ENCODE results near the gene EGFL6. TPM values are rescaled to one million over a fixed set of nuclear protein-coding genes. Genes with fewer than 3 reads are reported as not detected.

The EGFL6 gene
- 0.19 and 0.25 TPM in 2 replicates for polyA plus RNA-seq (2012; rRNA removed)
- polyA plus RNA-seq (2012; cell fraction: cytosol; rRNA removed): 0.28 and 0.33 TPM in 2 replicates
- polyA plus RNA-seq (2012; cell fraction: nucleus; rRNA removed): 0.07 and 0.08 TPM in 2 replicates

- H4K20me1 ChIP-seq (ENCODE audit: insufficient read depth): no peaks in the 10 kb centered on the region
- peak; percentile 28 for DNase-seq
- H3K9me3 ChIP-seq: no peaks in the 10 kb centered on the region
- no peaks in the 10 kb centered on the region for H3F3A ChIP-seq (replicated peaks; ENCODE audit: insufficient read depth)
- H3K27ac ChIP-seq (ENCODE audit: low read depth in 2 of 2, low read length in 1 of 2): no peak within 1 kb of the TSS
- H2AFZ ChIP-seq (ENCODE audit: low read depth): no peak within 1 kb of the TSS
- no peaks in the 10 kb centered on the region for H3K9me2 ChIP-seq
- H3K36me3 ChIP-seq (replicated peaks in 1 of 2; ENCODE audit: control insufficient read depth in 1 of 2, insufficient read depth in 2 of 2, low read length in 1 of 2): no peaks in the 10 kb centered on the region
- no peak within 1 kb of the TSS for H3K9ac ChIP-seq
- CTCF ChIA-PET: no interaction called here
- no peak within 1 kb of the TSS for H3K4me2 ChIP-seq
- POLR2A ChIA-PET: no interaction called here
- no peaks in the 10 kb centered on the region; a peak in 1 of 4 replicates for H3K4me1 ChIP-seq (ENCODE audit: control insufficient read depth in 1 of 2, insufficient read depth in 2 of 2, low read depth in 1 of 2, low read length in 1 of 2)
- TF ChIP-seq PBX3 (IDR thresholded peaks at IDR 0.05) (no peak), USF1 (IDR thresholded peaks at IDR 0.05; ENCODE audit: borderline replicate concordance, low read depth) (no peak), REST (IDR thresholded peaks at IDR 0.05; ENCODE audit: low read depth, low read length) (no peak)
- 12% methylated on average over 28 of the region's 57 CpGs for WGBS (ENCODE audit: low lambda C conversion rate)
- no peaks in the 10 kb centered on the region for H3K79me2 ChIP-seq (ENCODE audit: insufficient read depth)
- peaks cover 40% of the 10 kb centered on the region for H3K27me3 ChIP-seq (ENCODE audit: insufficient read depth)
- no peak within 1 kb of the TSS; a peak in 1 of 4 replicates for H3K4me3 ChIP-seq (ENCODE audit: low read depth in 2 of 2, low read length in 1 of 2)
Measured at GRCh38 chrX:13569479-13570260, at the start of gene EGFL6. Gene EGFL6, plus strand, starts transcription at chrX:13569601. Its CDS starts 261 bp downstream, at chrX:13569862.

- WGBS (ENCODE audit: low lambda C conversion rate): 34% methylated on average over 2 of the region's 2 CpGs
- Histone ChIP-seq H3K4me3 (ENCODE audit: low read depth in 2 of 2, low read length in 1 of 2) (no peak overlapping the region), H3K27ac (ENCODE audit: low read depth in 2 of 2, low read length in 1 of 2) (no peak overlapping the region), H3F3A (replicated peaks; ENCODE audit: insufficient read depth) (no peaks in the 10 kb centered on the region), H3K4me1 (ENCODE audit: control insufficient read depth in 1 of 2, insufficient read depth in 2 of 2, low read depth in 1 of 2, low read length in 1 of 2) (no peaks in the 10 kb centered on the region), H3K27me3 (ENCODE audit: insufficient read depth) (no peaks in the 10 kb centered on the region; the same call in 1 of the 2 replicates), H3K4me2 (no peak overlapping the region), H2AFZ (ENCODE audit: low read depth) (no peak overlapping the region), H3K9me3 (no peaks in the 10 kb centered on the region), H3K9ac (no peak overlapping the region), H4K20me1 (ENCODE audit: insufficient read depth) (no peaks in the 10 kb centered on the region), H3K36me3 (replicated peaks in 1 of 2; ENCODE audit: control insufficient read depth in 1 of 2, insufficient read depth in 2 of 2, low read length in 1 of 2) (no peaks in the 10 kb centered on the region), H3K79me2 (ENCODE audit: insufficient read depth) (no peaks in the 10 kb centered on the region), H3K9me2 (no peaks in the 10 kb centered on the region)
- no peak for DNase-seq
- POLR2A ChIA-PET: no interaction called here
- CTCF ChIA-PET: no interaction called here
- TF ChIP-seq MAX (IDR thresholded peaks at IDR 0.05; ENCODE audit: low read depth) (no peak), JUND (IDR thresholded peaks at IDR 0.05) (no peak), NFIC (IDR thresholded peaks at IDR 0.05; ENCODE audit: borderline replicate concordance) (no peak), POLR2AphosphoS5 (IDR thresholded peaks at IDR 0.05; ENCODE audit: low read depth, low read length) (no peak), RFX5 (IDR thresholded peaks at IDR 0.05; ENCODE audit: low read length) (no peak), RXRA (IDR thresholded peaks at IDR 0.05; ENCODE audit: borderline replicate concordance, low read depth) (no peak), USF1 (IDR thresholded peaks at IDR 0.05; ENCODE audit: borderline replicate concordance, low read depth) (no peak), REST (IDR thresholded peaks at IDR 0.05; ENCODE audit: low read depth, low read length) (no peak), YY1 (IDR thresholded peaks at IDR 0.05; ENCODE audit: low read depth) (no peak), IRF3 (IDR thresholded peaks at IDR 0.05; ENCODE audit: low read depth, low read length) (no peak), SMC3 (IDR thresholded peaks at IDR 0.05; ENCODE audit: low read depth, low read length) (no peak), GATA2 (CRISPR knock-in tag; IDR thresholded peaks at IDR 0.05) (no peak)
Measured at GRCh38 chrX:13520351-13520750, 49.0 kb upstream of the EGFL6 start.

Data from SK-N-SH (cell line).